OCI-LY1 (cell line): ENCODE measurements around the gene COMMD4.
"Not testable (repeated sequence)": the region's sequence is repeated elsewhere in the genome, so short reads cannot be mapped to it uniquely, and the experiment has no call there.

Source experiments
- CTCF ChIP-seq: fragments of 200-600 bp; sonication (generic), shearing (Covaris generic); IDR thresholded peaks from 2 replicates; pipeline ENCODE4 v1.5.1; 2017; ENCODE audit warnings: mild to moderate bottlenecking, antibody characterized with exemption, low read length, moderate library complexity, mixed read lengths
- EZH2 ChIP-seq: fragments of 200-600 bp; sonication (generic), shearing (Covaris generic); IDR thresholded peaks from 2 replicates; pipeline ENCODE4 v1.8.0; 2017; ENCODE audit warnings: borderline replicate concordance, mixed run types, mild to moderate bottlenecking, antibody characterized with exemption, low read length, moderate library complexity, mixed read lengths

- not testable (repeated sequence) for TF ChIP-seq EZH2, CTCF
Measured at GRCh38 chr15:75302753-75303152, 33.1 kb upstream of the COMMD4 start.
